Mononuclear cell (primary cell): ENCODE results near the gene ZNF708. TPM values are rescaled to one million over a fixed set of nuclear protein-coding genes. Genes with fewer than 3 reads are reported as not detected.
A peak's percentile ranks its signal among the peaks of the same experiment; 100 is the strongest.
"Not testable (repeated sequence)": the region's sequence is repeated elsewhere in the genome, so short reads cannot be mapped to it uniquely, and the experiment has no call there.

Experiments used
- H3K27me3 ChIP-seq: 2 replicates; pipeline ENCODE4 v1.6.0; 2011; ENCODE audit warnings: low read length, control low read depth; ENCODE audit not compliant: insufficient read depth
- H3K4me1 ChIP-seq: 2 replicates; pipeline ENCODE4 v1.5.1; 2011; ENCODE audit warnings: mild to moderate bottlenecking, low read length, control low read depth; ENCODE audit not compliant: insufficient read depth
- H3K4me3 ChIP-seq: 2 replicates; pipeline ENCODE4 v1.5.1; 2011; ENCODE audit warnings: mild to moderate bottlenecking, low read length, moderate library complexity
- H3K9me3 ChIP-seq: 2 replicates; pipeline ENCODE4 v1.5.1; 2011; ENCODE audit warnings: low read depth, mild to moderate bottlenecking, control low read depth, low read length
- total RNA-seq: library from RNA; depleted of rRNA; stranded (reverse); fragments of >200 nt; gene quantifications from one replicate; pipeline ENCODE4 v1.2.3, GENCODE V29; 2012

ZNF708 gene
- 33.4 TPM for total RNA-seq

DNA sequence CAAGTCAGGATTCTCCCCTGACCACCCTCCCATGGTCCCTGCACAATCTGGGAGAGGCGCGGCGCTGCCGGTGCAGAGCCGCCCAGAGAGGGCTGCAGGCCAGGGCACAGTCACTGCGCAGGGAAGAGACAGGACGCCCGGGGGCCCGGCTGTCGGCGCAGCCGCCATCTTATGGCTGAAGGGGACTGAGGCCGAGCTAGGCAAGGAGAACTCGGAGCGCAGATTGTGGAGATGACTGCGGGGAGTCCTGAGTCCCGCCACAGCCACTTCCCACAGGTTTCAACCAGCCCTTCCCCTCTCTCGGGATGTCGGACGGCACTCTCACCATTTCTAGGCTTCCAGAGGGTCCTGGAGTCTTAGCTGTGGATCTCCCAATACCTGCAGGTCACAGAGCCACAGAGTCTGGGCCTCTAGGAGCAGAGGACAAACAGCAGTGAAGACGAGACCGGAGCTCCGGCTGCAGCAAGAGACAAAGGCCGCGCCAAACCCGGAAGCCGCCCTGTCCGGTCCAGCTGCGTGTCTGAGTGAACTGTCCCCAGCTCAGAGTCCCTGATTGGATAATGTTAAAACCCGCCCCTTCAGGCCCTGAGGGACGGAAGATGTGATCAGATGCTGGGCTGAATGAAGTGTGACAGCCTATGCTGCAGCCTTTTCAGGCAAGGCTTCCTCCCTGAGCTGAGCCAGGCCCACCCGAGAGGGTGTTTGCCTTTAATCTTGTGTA lies at the start of gene ZNF708:
Gene ZNF708, minus strand, starts transcription at position 526 of the 721 bp plus-strand sequence. Its CDS starts 198 bp downstream, at position 328.
- Histone ChIP-seq H3K27me3 (no peaks in the 10 kb centered on the region), H3K4me3 (peak within 1 kb of the TSS; percentile 88), H3K4me1 (peaks cover 18% of the 10 kb centered on the region), H3K9me3 (peaks cover 6% of the 10 kb centered on the region)

- no peaks in the 10 kb centered on the region for H3K9me3 ChIP-seq
- H3K27me3 ChIP-seq = no peaks in the 10 kb centered on the region
- no peak overlapping the region for H3K4me3 ChIP-seq
- peaks cover 4% of the 10 kb centered on the region for H3K4me1 ChIP-seq
Measured at GRCh38 chr19:21362291-21362690, 33.1 kb upstream of the ZNF708 start.

DNA sequence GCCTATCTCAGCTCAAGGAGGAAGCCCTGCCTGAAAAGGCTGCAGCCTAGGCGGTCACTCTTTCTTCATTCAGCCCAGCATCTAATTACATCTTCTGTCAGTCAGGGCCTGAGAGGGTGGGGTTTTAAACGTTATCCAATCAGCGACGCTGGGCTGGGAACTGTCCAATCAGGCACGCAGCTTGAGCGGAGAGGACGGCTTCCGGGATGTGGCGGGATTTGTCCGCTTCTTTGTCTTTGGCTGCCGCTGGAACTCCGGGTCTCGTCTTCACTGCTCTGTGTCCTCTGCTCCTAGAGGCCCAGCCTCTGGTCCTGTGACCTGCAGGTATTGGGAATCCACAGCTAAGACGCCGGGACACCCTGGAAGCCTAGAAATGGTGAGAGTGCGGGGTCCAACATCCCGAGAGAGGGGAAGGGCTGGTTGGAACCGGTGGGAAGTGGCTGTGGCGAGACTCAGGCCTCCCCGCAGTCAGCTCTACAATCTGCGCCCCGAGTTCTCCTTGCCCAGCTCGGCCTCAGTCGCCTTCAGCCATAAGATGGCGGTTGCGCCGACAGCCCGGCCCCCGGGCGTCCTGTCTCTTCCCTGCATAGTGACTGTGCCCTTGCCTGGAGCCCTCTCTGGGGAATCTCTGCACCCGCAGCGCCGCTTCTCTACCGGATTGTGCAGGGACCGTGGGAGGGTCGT lies 29.7 kb upstream of the ZNF708 start, which contains the start of gene ZNF738:
Gene ZNF738, plus strand, starts transcription at position 233 of the 684 bp plus-strand sequence. Its CDS starts 141 bp downstream, at position 374.
- no peaks in the 10 kb centered on the region for H3K27me3 ChIP-seq
- peaks cover 4% of the 10 kb centered on the region for H3K4me1 ChIP-seq
- peak within 1 kb of the TSS; percentile 74 for H3K4me3 ChIP-seq
- peaks cover 2% of the 10 kb centered on the region for H3K9me3 ChIP-seq

GRCh38 chr19:21352830-21353229 lies 23.6 kb upstream of the ZNF708 start:
- H3K27me3 ChIP-seq = no peaks in the 10 kb centered on the region
- peaks cover 9% of the 10 kb centered on the region for H3K9me3 ChIP-seq
- H3K4me1 ChIP-seq = no peaks in the 10 kb centered on the region
- H3K4me3 ChIP-seq = no peak overlapping the region

GRCh38 chr19:21344841-21345240 lies 15.6 kb upstream of the ZNF708 start:
- H3K9me3 ChIP-seq, H3K4me1 ChIP-seq, H3K27me3 ChIP-seq, H3K4me3 ChIP-seq: not testable (repeated sequence)

DNA sequence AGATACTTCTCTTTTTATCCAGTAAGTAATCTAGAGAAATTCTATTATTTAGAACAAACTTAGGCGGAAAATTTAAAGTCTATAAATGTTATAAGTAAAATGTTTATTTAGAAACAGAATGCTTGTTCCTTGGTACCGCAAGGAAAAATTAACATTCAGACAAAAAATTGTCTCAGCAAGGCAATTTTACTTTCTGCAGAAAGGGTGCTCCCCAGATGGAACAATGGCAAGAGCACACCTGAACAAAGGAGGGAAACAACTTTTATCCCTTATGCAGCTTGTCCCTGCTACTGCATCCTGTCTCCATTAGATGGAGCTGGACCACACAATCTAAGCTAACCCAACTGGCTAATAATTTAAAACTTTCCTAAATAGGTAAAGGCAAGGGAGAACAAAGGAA lies 6.5 kb upstream of the ZNF708 start:
- Histone ChIP-seq H3K4me3 (no peak overlapping the region), H3K9me3 (peaks cover 32% of the 10 kb centered on the region), H3K27me3 (no peaks in the 10 kb centered on the region), H3K4me1 (no peaks in the 10 kb centered on the region)

DNA sequence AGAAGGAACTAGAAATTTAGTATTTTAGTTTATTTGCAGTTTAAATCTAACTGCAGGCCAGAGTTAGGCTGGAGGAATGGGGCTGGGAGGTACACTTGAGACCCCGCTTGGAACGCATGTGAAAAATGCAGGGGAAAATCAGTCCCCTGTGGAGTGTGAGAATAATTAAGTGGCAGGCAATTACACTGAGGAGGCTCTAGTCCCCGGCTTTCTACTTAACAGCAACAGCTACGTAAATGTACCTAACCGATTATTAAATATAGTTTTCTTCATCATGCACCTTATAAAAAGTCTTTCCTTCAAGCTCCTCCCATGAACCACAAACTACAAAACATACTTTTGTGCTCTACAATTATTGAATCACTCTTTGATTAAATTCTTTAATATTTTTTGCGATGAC lies 804 bp downstream of the ZNF708 start:
- Histone ChIP-seq H3K4me3 (peak overlapping the region; percentile 88), H3K9me3 (peaks cover 6% of the 10 kb centered on the region), H3K27me3 (no peaks in the 10 kb centered on the region), H3K4me1 (peaks cover 18% of the 10 kb centered on the region)

DNA sequence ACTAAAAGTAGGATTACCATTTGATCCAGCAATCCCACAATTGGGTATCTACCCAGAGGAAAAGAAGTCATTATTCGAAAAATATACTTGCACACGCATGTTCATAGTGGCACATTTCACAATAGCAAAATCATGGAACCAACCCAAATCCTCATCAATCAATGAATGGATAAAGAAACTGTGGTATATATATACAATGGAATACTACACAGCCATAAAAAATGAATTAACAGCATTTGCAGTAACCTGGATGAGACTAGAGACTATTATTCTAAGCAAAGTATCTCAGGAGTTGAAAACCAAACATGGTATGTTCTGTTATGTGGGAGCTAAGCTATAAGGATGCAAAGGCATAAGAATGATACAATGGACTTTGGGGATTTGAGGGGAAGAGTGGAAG lies 3.0 kb downstream of the ZNF708 start:
- Histone ChIP-seq H3K4me1 (peaks cover 18% of the 10 kb centered on the region), H3K27me3 (no peaks in the 10 kb centered on the region), H3K9me3 (peaks cover 6% of the 10 kb centered on the region), H3K4me3 (no peak overlapping the region)

GRCh38 chr19:21323000-21323399 lies 6.2 kb downstream of the ZNF708 start:
- H3K4me3 ChIP-seq = no peak overlapping the region
- H3K27me3 ChIP-seq = no peaks in the 10 kb centered on the region
- peaks cover 7% of the 10 kb centered on the region for H3K4me1 ChIP-seq
- peaks cover 6% of the 10 kb centered on the region for H3K9me3 ChIP-seq

DNA sequence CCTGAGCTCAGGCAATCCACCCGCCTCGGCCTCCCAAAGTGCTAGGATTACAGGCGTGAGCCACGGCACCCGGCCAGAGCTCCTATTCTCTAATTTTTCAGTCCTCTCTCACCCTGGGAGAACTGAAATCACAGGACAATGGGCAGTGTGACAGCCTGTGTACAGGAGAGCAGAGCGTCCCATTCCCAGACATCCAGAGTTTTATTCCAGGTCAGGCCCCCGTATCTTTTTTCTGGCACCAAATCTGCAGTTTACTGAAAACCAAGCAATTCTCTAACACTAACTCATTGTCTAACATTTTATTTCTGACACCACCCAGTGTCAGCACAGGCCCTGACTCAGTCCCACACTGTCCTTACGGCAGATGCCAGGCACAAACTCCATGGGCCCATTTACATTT lies 6.7 kb downstream of the ZNF708 start:
- Histone ChIP-seq H3K9me3 (peaks cover 6% of the 10 kb centered on the region), H3K27me3 (no peaks in the 10 kb centered on the region), H3K4me3 (no peak overlapping the region), H3K4me1 (peaks cover 3% of the 10 kb centered on the region)

DNA sequence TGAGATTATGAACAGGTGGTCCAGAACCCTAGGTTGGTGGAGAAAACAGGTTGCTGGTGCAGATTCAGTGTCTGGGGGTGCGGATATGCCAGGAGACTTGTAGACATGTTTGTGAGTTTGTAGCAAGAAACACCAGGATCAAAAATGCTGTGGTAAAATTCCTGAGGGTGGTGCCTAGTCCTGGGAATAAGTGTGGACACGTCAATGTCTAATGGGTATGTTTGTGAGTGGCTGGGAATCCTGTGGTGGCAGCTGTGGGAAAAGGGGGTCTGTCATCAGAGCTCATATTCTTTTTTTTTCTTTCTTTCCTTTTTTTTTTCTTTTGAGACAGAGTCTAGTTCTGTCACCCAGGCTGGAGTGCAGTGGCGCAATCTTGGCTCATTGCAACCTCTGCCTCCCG lies 7.2 kb downstream of the ZNF708 start:
- no peaks in the 10 kb centered on the region for H3K27me3 ChIP-seq
- peaks cover 10% of the 10 kb centered on the region for H3K9me3 ChIP-seq
- no peak overlapping the region for H3K4me3 ChIP-seq
- H3K4me1 ChIP-seq = no peaks in the 10 kb centered on the region

DNA sequence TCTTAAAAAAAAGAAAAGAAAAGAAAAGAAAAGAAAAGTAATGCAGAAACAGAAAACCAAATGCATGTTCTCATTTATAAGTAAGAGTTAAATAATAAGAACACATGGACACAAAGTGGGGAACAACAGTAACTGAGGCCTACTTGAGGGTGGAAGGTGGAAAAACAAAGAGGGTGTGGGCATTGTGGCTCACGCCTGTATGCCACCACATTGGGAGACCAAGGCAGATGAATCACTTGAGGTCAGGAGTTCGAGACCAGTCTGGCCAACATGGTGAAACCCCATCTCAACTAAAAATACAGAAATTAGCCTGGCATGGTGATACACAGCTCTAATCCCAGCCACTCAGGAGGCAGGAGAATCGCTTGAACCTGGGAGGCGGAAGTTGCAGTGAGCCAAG lies 8.1 kb downstream of the ZNF708 start:
- Histone ChIP-seq H3K4me1 (no peaks in the 10 kb centered on the region), H3K27me3 (no peaks in the 10 kb centered on the region), H3K9me3 (peaks cover 8% of the 10 kb centered on the region), H3K4me3 (no peak overlapping the region)

- Histone ChIP-seq H3K9me3 (peaks cover 4% of the 10 kb centered on the region), H3K4me3 (no peak overlapping the region), H3K4me1 (peaks cover 6% of the 10 kb centered on the region), H3K27me3 (no peaks in the 10 kb centered on the region)
Measured at GRCh38 chr19:21317821-21318220, 11.4 kb downstream of the ZNF708 start.

GRCh38 chr19:21314676-21315075 lies 14.5 kb downstream of the ZNF708 start:
- H3K4me3 ChIP-seq = no peak overlapping the region
- peaks cover 6% of the 10 kb centered on the region for H3K4me1 ChIP-seq
- H3K27me3 ChIP-seq = no peaks in the 10 kb centered on the region
- H3K9me3 ChIP-seq = peaks cover 4% of the 10 kb centered on the region

DNA sequence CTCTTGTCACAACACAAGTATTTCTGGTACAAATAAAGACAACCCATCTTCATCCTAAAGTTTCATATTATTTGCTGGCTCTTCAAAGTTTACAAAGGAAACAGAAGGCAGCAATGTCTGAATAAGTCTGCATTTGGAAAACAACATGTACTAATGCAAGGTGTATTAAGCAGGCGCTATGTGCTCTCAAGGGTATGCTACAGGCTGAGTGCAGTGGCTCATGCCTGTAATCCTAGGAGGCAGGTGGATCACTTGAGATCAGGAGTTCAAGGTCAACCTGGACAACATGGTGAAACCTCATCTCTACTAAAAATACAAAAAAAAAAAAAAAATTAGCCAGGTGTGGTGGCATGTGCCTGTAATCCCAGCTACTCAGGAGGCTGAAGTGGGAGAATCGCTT lies 16.4 kb downstream of the ZNF708 start:
- H3K4me3 ChIP-seq, H3K9me3 ChIP-seq, H3K4me1 ChIP-seq, H3K27me3 ChIP-seq: not testable (repeated sequence)

DNA sequence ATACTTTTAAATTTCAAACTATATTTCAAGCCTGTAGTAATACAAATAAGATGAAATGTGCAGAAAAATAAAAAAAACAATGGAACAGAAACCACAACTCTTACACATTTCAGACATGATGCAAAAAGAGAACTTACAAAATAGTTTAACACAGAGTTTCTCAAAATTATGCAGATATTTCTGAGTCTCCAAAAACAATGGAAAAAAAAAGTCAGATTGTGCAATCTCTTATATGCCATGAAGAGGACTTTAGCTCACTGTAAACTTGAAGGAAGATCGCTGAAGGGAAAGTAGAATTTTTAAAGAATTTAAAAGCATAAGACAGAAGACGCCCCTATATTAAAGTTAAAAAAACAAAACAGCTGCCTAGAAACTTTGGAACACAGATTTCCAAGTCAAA lies 20.4 kb downstream of the ZNF708 start:
- peaks cover 5% of the 10 kb centered on the region for H3K9me3 ChIP-seq
- no peak overlapping the region for H3K4me3 ChIP-seq
- H3K4me1 ChIP-seq = no peaks in the 10 kb centered on the region

More for the DNA sequence above, 20.4 kb downstream of the ZNF708 start:
- no peaks in the 10 kb centered on the region for H3K27me3 ChIP-seq
